ENCODE data around the gene DNAJC1.

The DNAJC1 gene

DNA sequence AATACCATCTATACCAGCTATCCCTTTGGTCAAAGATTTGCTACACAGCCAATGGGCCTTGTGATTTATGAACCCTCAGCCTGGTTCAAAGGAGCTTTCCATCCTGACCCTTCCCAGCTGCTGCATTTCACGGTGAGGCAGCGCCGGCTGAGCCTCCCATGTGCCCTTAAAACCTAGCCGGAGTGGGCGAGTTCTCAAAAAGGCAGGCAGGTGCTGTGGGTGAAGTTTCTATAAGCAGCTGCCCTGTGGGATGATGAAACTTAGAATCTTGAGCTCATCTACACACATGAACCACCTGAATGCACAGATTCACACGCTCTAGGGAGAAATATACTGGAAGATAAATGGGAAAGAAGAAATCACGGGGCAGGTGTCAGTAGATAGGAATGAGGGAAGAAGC, 244.8 kb downstream of the DNAJC1 start:
- no peak for DNase-seq (ENCODE audit: low spot score)

DNA sequence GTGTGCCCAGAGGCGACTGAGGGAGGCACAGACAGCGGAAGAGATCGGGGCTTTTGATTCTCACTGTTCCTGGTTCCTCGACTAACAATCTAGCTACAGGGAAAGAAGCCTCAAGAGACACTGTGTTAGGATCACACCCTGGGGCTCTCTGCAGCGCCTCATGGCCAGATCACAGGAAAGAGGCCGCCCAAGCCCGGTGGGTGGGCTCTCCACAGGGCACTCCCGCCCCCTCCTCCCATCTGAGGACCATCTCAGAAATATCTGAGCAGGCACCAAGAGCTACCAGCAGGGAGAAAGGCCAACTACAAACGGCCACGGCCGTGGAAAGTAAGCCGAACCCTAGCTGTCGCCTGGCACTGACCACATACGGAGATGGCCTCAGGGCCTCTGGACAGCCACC, 245.3 kb downstream of the DNAJC1 start:
- no peak for DNase-seq (ENCODE audit: low spot score)

DNA sequence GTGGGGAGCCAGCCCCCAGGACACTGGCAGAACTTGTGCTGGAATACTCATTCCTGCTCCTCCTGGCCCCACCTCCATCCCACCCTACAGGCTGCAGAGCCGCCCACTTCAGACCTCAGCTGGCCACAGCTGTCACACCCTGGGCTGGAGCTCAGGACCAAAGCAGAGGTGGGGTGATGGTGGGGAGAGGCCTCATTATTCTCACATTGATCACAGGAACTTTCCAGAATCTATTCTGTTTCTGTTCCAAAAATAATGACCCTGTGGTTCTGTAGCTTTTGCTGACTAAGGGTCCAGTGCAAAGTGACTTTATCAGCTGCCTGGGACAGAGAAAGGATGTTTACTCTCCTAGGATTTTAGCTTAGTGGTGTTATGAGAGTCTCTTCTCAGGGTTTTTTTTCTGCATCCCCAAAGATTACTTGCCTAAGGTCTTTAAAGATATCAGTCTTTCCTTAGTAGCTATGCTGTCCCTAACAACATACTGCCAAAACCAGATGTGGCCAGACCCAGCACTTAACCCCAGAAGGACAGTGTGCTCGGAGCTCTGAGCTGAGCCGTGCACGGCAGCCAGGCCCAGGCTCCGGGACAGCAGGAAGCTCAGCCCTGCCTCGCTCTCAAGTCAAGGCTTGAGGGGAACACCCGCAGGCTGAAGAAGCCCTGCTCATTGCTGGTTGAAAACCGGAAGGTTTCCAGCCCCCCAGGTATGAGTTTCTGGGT, 246.2 kb downstream of the DNAJC1 start:
- peak; percentile 28 for DNase-seq (ENCODE audit: low spot score)

DNA sequence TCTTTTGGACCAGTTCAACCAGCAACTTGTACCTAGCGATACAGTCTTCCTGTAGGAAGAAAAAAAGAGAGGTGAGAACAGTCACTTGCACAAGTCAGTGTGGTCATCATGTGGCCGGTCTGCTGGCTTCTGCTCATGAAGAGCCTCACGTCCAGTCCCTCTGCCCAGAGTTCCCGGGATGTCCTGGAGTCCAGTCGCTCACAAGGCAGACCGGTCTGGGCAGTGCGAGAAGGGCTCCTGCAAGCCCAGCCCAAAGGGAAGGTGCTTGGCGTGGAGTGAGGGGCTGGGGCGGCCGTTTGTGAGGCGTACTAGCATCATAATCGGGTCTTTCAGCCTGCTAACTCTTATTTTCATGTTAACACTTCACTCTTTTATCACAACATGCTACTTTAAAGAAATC, 246.8 kb downstream of the DNAJC1 start:
- DNase-seq (ENCODE audit: low spot score), result no peak

DNA sequence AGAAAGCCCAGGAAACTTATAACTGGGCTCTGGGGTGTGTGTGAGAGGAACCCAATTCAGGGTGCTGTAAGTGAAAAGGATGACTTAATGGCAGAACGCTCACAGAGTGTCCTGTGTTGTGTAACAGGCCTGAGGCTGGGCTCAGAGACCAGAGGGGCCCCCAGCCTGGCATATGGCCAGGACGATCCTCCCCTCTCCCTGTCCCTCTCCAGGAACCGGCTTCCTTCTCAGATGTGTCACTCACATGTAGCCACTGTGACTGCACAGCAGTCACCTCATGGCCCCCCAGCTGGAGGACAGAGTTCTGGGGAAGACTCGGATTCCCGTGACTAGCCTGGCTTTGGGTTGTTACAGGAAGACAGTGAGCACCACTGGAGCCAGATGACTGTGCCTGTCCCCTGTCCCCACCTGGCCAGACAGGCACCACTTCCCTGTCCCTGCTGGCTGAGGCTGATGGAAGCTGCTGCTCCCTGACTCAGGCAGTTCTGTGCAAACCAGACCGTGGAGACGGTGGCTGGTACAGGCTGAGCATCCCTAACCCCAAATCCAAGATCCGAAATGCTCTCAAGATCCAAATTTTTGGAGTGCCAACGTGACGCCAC, 249.0 kb downstream of the DNAJC1 start:
- DNase-seq (ENCODE audit: low spot score), result no peak

DNA sequence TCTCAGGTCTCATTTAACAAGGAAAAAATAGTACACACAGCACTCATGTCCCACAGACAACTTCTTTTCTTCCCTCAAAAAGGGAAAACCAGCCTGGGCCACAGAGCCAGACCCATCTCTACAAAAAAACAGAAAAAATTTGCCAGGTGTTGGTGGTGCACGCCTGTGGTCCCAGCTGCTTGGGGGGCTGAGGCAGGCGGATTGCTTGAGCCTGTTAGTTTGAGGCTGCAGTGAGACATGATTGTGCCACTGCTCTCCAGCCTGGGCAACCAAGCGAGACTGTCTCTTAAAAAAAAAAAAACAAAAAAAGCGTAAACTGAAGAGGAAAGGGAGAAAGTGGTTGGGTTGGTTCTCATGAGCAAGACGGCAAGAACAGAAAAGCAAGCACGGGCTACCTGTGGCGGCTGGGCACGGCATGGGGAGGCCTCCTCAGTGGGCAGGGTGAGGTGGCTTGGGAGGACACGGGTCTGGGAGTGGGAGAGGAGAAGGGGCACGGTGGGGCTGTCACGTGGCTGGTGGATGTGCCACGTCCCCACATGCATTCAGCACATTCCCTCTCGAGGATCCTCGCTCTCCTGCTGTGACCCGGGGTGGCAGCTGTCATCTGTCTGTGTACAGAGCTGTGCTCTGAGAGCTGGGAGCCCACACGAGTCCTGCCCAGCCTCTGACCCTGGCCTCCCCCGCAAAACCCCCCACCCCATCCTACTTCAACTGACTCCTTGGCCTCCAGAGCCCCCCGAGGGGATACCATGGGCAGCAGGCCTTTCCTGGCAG, 249.8 kb downstream of the DNAJC1 start:
- no peak for DNase-seq (ENCODE audit: low spot score)

DNA sequence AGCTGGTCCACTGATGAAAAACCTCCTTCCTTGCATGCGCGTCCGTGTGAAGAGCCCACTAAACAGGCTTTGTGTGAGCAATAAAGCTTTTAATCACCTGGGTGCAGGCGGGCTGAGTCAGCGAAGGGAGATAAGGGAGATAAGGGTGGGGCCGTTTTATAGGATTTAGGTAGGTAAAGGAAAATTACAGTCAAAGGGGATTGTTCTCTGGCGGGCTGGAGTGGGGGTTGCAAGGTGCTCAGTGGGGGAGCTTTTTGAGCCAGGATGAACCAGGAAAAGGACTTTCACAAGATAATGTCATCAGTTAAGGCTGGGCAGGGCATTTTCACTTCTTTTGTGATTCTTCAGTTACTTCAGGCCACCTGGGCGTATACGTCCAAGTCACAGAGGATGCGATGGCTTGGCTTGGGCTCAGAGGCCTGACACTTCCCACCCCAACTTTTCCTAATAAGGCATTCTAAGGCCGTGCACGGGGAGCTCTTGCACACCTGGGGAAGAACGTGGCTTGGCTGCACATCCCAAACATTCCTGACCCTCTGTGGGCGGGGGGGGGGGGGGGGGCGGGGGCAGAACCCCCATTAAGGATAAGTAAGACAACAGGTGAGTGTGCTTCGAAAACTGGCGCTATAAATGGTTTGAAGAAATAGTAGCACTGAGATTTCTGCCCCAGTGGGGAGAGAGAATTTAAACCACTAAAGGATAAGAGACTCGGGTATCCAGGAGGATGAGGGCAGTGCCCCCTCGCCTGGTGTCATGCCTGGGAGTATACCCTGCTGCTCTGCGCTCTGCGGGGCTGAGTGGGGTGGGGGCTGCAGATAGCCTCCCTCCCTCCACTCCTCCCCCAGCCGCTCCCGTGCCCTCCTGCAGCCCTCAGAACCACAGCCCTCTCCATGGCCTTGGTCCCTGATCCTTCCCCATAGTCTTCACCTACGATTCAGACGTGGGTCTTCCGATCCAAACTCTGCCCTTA, 251.9 kb downstream of the DNAJC1 start:
- no peak for DNase-seq (ENCODE audit: low spot score)

DNA sequence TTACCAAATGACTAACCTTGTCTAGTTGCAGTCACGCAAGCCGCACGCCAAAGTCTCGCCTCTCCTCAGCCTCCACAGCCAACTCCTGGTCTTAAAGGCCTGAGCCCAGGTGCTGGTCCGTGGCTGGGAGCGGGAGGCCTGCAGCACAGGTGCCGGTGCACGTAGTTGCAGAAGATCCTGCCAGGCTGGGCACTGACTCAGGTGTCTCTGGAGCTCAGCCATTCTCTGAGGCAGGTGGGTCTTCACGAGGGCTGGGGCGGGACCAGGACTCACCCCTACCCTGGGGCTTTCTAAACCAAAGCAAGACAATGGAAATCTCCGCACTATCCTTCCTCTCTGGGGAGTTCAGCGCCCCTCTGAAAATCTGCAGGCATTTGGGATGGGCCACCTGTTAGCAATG, 253.1 kb downstream of the DNAJC1 start:
- peak; percentile 39 for DNase-seq (ENCODE audit: low spot score)

DNA sequence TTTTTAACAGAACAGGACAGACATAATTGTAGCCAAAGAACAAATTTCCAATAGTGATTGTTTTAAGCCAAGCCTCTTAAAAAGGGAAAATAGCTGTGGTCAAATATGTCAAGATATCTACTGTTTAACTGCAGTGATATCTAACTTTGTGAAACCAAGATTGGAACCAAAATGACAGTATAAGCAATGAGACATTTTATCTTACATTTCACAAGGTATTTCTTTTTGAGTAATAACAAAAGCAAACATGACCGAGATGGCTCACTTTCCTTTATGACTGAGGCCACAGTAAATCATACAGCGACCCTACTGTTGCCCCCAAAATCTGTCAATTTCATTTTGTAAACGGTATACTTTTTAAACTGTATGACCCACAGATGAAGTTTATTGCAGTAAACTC, 253.7 kb downstream of the DNAJC1 start:
- no peak for DNase-seq (ENCODE audit: low spot score)

DNA sequence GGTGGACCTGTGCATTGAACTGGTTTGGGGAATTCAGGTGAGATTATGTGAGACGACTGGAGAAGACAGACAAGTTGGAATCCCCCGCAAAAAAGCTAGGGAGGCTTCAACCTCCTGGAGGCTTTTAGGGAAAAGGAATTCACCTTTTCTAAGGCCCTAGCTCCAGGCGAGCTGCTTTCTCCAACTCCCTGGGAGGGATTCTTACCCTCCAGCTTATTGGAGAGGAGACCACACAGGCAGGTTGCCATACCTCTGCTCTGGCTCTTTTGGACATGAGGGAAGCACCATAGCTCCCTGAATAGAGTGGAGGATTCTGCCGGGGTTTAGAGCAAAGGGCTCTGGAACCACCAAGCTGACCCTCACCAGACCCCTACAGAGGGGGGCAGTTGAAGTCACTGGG, 255.7 kb downstream of the DNAJC1 start:
- DNase-seq (ENCODE audit: low spot score), result no peak

DNA sequence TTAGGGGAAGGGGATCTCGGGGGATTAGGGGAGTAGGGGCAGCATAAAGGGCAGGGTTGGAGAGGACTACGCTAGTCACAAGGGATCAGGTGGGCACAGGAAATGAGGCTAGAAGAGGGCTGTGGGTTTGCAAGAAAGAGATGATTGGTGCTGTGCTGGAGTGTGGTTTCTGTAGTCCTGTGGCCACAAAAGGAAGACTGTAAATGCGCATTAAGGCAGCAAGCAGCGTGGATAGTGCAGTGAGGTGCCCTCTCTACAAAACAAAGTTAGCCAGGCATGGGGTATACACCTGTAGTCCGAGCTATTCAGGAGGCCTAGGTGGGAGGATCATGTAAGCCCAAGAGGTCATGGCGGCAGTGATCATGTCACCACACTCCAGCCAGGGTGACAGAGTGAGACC, 257.4 kb downstream of the DNAJC1 start:
- DNase-seq (ENCODE audit: low spot score), result no peak

DNA sequence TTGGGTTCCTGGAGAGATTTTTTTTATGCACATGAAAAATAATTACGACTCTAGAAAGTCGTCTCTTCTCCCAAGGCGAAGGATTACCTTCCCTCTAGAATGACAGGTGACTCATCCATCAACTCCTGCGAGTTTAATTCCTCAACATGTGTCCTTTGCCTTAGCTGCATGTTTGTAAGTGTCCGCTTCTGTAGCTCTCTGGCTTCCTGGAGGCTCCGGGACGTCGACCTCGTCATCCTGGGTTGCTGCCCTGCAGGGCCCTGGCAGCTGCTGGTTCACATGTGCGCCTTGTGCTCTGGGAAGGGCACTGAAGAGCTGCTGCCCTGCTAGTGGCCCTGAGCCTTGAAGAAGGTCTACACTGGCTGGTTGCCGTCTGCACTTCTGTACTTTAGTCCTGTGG, 259.3 kb downstream of the DNAJC1 start:
- no peak for DNase-seq (ENCODE audit: low spot score)

DNA sequence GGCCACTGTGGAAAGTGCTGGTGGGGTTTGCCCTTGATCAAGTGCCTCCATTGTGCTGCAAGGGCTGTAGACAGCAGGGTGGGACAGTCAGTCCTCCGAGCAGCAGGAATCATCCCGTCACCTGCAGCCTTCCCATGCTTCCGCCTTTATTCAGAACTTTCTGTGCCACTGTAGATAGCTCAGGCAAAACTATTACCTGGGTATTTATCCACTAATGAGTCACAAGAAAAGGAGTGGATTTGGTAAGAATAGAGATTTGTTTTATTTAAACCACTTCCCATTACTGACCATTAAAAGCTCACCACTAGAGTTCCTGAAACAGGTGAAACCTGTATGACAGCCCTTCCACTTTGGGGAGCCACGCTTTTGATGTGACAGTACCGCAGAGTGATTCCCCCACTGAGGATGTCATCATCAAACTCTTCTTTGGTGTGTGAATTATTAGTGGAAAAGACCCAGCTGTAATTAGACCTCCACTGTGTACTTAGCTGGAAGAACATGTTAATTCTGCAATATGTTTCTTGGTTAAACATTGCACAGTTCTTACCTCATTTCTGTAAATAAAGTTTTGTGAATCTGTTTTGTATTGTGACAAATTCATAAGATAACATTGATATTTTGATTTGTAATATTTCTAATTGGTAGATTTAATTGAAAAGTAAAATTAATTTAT, 260.7 kb downstream of the DNAJC1 start:
- DNase-seq (ENCODE audit: low spot score), result no peak

DNA sequence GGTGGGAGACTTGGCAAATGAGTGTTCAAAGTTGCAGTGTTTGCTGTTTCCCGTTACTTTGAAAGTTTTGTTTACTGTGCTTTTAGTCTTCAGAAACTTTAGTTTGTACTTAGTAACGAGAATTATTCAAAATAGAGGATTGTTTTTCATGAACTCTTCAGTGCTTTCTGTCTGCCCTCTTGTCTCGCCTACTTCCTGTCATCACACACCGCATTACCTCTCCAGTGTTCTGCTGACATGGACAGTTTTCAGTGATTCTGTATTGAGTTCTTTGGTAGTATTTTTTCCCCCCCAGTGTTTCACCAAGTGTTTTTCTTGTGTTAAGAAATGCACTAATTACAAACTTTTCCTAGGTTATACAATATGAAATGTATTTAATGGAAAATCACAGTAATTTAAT, 262.5 kb downstream of the DNAJC1 start:
- no peak for DNase-seq (ENCODE audit: low spot score)

DNA sequence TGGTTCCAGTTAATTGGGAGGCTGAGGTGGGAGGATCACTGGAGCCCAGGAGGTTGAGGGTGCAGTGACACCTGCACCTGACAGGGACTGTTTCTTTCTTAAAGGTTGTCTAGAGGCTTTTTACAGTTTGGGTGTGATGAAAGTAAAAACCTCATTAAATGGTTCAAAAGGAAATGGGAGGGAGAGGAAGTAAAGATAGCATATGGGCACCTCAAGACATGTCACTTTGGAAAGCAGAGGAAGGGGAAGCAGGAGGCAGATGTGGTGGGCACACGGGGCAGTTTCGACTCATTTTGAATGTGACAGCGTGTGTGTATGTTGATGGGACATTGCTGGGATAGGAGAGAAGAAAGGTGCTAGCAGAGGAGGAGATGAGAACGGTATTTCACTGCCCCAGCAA, 266.4 kb downstream of the DNAJC1 start:
- DNase-seq (ENCODE audit: low spot score), result no peak

DNA sequence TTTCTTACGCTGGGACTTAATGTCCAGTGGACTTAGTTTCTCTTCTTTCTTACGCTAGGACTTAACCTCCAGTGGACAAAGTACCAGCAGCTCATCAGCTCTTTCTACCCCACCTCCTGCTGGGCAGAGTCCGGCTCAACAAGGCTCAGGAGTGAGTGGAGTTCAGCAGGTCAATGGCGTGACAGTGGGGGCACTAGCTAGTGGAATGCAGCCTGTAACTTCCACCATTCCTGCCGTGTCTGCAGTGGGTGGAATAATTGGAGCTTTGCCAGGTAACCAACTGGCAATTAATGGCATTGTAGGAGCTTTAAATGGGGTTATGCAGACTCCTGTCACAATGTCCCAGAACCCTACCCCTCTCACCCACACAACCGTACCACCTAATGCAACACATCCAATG, 269.8 kb downstream of the DNAJC1 start:
- DNase-seq (ENCODE audit: low spot score), result no peak

DNA sequence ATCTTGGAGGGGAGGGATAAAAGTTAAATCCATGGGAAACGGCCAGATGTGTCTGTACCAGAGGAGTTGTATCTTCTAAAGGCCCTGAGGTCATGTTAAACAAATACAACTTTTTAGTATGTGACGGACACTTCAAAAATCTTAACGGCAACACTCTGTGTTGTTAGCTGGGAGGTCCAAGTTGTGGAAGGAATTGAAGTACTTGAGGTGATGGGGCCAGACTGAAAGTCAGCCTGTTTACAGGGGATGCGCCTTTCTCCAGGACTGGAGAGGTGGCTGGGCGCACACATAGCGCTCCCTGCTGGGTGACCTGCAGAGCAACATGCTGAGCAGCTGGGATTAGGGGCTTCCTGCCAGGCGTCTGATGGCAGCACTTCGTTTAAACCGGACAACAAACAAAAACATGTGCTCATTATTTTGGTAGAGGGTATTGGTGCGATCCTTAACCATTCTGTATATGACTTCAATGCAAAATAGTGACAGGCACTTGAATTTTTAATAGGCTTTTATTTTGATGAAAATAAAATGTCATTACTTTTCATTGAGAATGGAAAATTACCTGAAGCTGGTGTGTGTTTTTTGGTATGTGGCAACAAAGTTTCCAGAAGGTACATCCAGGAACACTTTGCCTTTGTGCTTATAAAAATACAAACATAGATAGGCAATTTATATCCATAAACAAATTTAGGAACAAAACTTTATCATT, 271.3 kb downstream of the DNAJC1 start:
- peak; percentile 79 for DNase-seq (ENCODE audit: low spot score)

DNA sequence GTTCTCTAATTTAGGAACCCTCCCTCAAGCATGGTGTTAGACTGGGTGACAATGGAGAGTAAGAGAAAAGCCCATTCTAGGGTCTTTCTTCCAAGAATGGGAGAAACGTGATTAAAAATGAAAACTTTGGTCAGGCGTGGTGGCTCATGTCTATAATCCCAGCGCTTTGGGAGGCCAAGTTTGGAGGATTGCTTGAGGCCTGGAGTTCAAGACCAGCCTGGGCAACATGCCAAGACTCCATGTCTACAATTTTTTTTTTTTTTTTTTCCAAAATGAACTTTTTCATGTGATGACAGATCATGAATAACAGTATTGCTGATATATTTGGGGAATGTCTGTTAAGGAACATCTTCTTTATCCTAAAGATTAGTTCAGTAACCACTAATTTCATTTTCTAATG, 274.9 kb downstream of the DNAJC1 start:
- no peak for DNase-seq (ENCODE audit: low spot score)

DNA sequence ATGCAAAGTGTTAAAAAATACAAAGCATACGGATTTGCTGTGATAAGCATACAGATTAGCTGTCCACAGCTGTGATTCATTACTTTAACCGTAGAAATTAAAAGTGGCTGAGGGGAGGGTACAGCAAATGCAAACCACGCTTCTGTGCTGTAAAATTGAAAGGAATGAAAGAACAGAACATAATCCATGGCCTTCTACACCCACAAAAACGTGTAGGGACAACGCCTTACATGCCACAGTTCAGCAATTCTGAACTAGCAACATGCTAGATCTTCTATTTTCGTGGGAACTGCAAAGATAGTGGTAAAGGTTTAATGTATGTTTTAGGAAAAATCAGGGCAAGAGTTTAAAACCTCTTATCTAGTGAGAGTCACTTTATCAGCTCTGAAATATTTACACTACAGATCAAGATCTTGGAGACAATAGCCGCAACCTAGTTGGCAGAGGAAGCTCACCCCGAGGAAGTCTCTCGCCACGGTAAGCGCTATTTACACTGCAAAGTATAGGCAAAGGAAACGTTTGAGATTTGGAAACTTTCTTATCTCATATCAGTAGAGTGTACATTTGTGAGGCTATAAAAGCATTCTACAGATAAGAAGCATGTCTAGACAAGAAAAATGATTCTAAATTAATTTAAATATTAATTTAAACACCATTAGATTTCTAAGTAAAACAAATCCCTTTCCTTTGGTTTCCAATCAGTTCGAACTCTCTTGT, 275.9 kb downstream of the DNAJC1 start:
- no peak for DNase-seq (ENCODE audit: low spot score)

DNA sequence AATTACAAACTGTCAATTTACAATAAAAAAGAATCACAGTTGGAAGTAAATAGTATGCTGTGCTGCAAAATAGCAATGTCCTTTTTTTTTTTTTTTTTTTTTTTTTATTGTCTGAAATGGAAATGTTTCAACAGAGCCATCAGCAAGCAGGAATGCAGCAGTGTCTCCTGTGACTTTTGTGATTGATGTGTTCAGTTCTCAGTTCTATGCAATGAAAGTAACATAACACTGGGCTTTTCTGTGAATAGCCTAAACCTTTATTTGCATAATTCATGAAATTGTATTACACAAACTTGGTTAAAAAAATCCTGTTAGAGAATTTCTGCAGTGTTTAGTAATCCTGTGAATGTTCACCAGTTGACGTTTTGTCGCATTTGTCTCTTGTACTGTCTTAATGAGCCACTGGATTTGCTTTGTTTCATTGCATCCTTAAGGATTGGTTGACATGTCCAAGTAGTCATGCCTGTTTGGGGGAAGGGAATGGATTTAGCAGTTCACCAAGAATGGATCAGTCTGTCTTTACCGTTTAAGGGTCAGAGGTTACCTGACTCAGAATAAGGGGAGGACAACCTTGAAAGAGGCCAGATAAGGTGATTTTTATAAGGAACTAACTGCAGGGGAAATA, 276.8 kb downstream of the DNAJC1 start:
- no peak for DNase-seq (ENCODE audit: low spot score)

Measured in AG08396 (cell line).